Skeletal muscle tissue (tissue), 4 donors: ENCODE results near the gene TSPAN18. TPM values are rescaled to one million over a fixed set of nuclear protein-coding genes. Genes with fewer than 3 reads are reported as not detected.

Experiments
- H3K27ac ChIP-seq: one replicate; pipeline ENCODE4 v1.7.0; 2013; ENCODE audit warnings: mild to moderate bottlenecking, low read depth, low read length, inconsistent platforms
- H3K27me3 ChIP-seq, 3 donors: one replicate each; pipeline ENCODE4 v1.7.0; 2013; ENCODE audit warnings: low read length in 3 of 3; ENCODE audit not compliant: control insufficient read depth in 3 of 3, insufficient read depth in 3 of 3
- H3K36me3 ChIP-seq, 3 donors: one replicate each; pipeline ENCODE4 v1.7.0; 2013; ENCODE audit warnings: low read length in 3 of 3; ENCODE audit not compliant: control insufficient read depth in 3 of 3, insufficient read depth in 3 of 3
- H3K4me1 ChIP-seq, 3 donors: one replicate each; pipeline ENCODE4 v1.7.0; 2013; ENCODE audit warnings: low read length in 3 of 3, mild to moderate bottlenecking in 3 of 3; ENCODE audit not compliant: control insufficient read depth in 3 of 3, insufficient read depth in 3 of 3
- H3K4me3 ChIP-seq, 3 donors: one replicate each; pipeline ENCODE4 v1.7.0; 2013; ENCODE audit warnings: low read length in 3 of 3
- H3K9ac ChIP-seq, 3 donors: one replicate each; pipeline ENCODE4 v1.7.0; 2013; ENCODE audit warnings: low read length in 3 of 3, mild to moderate bottlenecking in 3 of 3, moderate library complexity in 2 of 3, low read depth in 1 of 3
- H3K9me3 ChIP-seq, 3 donors: one replicate each; pipeline ENCODE4 v1.7.0; 2013; ENCODE audit warnings: low read length in 3 of 3; ENCODE audit not compliant: control insufficient read depth in 3 of 3
- total RNA-seq: library from RNA; depleted of rRNA; stranded (reverse); fragments of >200 nt; gene quantifications from one replicate; pipeline ENCODE4 v1.2.3, GENCODE V29; 2014
- donor health status: Osteomylitis.

Gene TSPAN18
- total RNA-seq, 1 donor from 2014 or later, result 11.5 TPM

DNA sequence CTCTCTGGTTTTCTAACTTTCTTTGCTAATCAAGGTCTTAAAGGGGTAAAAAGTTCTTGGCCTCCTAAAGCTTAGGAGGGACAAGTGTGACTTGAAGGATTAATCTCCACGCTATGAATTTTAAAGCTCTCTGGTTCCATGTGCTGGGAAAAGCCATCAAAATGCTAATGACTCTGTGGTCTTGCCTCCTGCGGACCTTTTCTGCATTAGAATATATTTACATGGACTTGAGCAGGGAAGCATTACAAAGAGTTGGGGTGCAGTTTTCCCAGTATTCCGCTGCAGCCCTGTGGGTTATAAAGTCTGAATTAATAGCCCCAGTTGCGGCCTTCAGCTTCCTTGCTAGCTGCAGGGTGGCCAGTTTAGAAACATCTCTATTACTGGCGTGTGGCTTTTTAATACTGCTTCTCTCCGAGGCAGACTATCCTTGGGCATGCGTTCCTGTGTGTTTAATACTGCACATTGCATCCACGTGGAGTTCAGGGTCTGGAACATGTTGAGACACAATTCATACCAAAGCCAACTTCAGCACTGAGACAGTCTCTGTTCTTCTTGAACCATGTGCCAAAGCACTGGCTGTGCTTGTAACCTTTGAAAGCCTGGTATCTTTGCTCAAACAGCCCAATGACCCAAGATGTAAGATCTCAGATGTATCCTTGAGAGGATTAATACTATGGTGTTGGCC, 27.3 kb downstream of the TSPAN18 start:
- H3K4me1 ChIP-seq, result peaks cover 3 to 11% (median 6%) of the 10 kb centered on the region in 3 donors
- no peak overlapping the region for H3K4me3 ChIP-seq
- H3K9ac ChIP-seq, result no peak overlapping the region
- peaks cover 0 to 3% (median 0%) of the 10 kb centered on the region in 3 donors for H3K27me3 ChIP-seq
- no peaks in the 10 kb centered on the region for H3K36me3 ChIP-seq
- no peak overlapping the region for H3K27ac ChIP-seq
- H3K9me3 ChIP-seq, result peaks cover 0 to 2% (median 0%) of the 10 kb centered on the region in 3 donors

DNA sequence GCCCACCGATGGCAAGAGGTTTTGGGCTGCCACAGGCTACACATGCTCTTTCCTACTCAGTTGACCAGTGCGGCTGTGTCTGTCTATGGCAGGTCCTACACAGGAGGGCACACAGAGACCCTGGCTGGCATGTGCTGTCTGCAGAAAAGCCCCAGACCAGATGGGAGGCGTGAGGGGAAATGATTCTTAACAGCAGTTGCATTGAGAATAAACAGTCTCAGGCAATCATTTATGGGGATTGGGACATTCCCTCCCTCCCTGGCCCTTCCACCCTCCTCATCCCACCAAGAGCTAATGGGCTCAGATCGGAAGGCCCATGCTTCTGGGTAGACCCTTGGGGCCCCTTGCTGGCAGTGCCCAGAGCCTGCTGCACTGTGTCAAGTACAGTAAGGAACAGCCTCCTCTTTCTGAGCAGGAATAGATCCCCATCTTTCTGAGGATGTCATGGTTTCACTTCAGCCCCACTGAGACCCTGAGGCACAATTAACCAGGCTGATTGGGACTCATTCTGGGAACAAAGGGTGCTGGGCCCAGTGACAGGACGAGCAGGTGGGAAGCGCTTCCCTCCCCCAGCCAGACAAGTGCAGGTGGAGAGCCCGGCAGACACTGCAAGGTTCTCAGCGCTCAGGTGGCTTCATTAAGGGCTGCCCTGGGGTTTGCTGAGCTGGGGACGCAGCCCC, 28.3 kb downstream of the TSPAN18 start:
- Histone ChIP-seq H3K27ac (no peak overlapping the region), H3K4me3 (no peak overlapping the region), H3K27me3 (peaks cover 0 to 3% (median 0%) of the 10 kb centered on the region in 3 donors), H3K9ac (no peak overlapping the region), H3K9me3 (peaks cover 0 to 2% (median 0%) of the 10 kb centered on the region in 3 donors), H3K36me3 (no peaks in the 10 kb centered on the region), H3K4me1 (peaks cover 3 to 11% (median 6%) of the 10 kb centered on the region in 3 donors)

DNA sequence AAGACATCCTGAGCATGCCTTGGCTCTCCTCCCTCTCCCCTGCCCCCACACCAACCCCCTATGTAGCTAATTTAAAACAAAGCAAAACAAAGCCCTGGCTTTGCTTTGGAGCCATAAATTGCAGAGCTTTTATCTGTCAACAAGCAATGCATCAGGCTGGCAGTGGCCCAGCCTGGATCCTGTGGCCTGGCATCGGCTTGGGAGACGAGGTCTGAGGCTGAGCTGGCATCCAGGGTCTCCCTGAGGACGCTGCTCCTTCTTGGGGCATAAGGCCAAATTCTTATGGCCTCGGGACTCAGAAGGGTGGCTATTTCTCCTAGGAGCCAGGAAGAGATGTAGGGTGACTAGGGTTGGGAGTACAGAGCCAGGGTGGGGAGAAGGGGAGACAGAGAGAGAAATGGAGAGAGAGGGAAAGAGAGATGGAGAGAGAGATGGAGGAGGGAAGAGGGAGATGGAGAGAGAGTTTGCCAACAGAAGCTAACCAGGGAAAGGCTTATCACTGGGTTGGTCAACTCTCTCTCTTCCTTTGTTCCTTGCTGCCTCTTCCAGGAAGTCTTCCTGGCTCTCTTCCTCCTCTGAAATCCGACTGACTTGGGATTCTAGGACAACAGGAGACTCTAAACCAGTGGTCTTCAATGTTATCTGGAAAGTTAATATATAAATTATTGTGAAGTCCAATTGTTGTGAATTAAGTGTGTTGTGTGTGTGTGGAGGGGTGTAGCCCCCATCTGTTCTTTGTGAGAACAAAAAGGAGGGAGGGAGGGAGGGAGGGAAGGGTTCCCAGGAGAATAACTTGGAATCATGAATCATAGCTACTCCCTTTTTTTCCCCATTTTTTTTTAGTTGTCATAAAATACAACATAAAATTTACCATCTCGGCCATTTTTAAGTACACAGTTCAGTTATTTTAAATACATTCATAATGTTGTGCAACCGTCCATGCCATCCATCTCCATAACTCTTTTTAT, 29.1 kb downstream of the TSPAN18 start:
- Histone ChIP-seq H3K9ac (no peak overlapping the region), H3K27me3 (peaks cover 0 to 3% (median 0%) of the 10 kb centered on the region in 3 donors), H3K36me3 (no peaks in the 10 kb centered on the region), H3K4me3 (no peak overlapping the region), H3K27ac (no peak overlapping the region), H3K9me3 (peaks cover 0 to 2% (median 0%) of the 10 kb centered on the region in 3 donors), H3K4me1 (peaks cover 9 to 11% (median 11%) of the 10 kb centered on the region in 3 donors)

DNA sequence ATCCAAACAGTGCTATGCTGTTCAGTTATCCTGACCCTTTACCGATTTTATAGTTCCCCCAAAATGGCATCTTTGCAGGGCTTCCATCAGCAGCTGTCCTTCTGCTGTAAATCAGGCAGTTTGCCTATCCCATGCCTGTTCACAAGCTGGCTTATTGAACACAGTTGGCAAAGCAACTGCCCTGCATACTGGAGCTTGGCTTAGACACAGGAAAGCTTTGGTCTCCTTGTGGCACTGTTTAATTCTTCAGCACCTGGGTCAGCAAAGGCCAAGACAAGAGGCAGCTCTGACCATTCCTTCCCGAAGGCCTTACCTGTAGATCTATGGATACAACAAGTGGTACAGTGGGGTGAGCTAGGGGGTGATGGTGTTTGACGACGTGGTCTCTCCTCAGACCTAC, 32.2 kb downstream of the TSPAN18 start:
- Histone ChIP-seq H3K27ac (no peak overlapping the region), H3K9me3 (peaks cover 0 to 2% (median 0%) of the 10 kb centered on the region in 3 donors), H3K4me1 (peaks cover 19 to 23% (median 23%) of the 10 kb centered on the region in 3 donors), H3K36me3 (no peaks in the 10 kb centered on the region), H3K27me3 (peaks cover 0 to 3% (median 0%) of the 10 kb centered on the region in 3 donors), H3K9ac (no peak overlapping the region), H3K4me3 (no peak overlapping the region)

DNA sequence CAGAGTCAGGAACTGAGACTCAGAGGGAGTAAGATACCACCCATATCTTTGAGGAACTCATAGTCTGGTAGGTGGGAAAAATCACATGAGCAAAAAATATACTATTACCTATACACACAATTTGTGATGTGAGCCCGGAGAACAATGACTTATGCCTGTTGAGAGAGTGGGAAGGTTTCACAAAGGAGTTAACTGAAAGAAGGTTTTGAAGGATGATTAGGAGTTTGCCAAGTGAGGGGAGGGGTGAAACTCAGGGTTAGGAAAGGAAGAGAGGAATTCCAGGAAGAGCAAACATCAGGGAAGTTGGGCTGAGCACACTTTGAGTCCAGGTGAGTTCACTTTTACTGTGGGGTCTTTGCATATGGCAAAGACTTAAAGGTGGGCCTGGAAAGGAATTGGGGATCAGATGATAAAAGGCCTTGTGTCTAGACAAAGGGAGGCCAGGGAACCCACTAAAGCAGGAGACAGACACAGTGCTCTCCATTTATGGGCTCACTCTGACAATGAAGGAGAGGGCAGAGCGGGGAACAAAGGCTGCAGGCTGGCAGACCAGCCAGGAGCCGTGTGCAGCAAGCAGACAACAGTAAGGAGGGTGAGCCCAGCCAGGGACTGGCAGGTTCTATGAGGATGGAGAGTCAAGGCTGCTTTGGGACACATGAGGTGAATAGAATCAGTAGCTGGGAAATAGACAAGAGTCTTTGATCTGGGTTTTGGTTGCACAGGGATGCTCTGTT, 33.1 kb downstream of the TSPAN18 start:
- Histone ChIP-seq H3K9ac (no peak overlapping the region), H3K4me1 (peaks cover 17 to 23% (median 19%) of the 10 kb centered on the region in 3 donors), H3K36me3 (no peaks in the 10 kb centered on the region), H3K27ac (no peak overlapping the region), H3K4me3 (no peak overlapping the region), H3K9me3 (peaks cover 0 to 2% (median 0%) of the 10 kb centered on the region in 3 donors), H3K27me3 (no peaks in the 10 kb centered on the region)

DNA sequence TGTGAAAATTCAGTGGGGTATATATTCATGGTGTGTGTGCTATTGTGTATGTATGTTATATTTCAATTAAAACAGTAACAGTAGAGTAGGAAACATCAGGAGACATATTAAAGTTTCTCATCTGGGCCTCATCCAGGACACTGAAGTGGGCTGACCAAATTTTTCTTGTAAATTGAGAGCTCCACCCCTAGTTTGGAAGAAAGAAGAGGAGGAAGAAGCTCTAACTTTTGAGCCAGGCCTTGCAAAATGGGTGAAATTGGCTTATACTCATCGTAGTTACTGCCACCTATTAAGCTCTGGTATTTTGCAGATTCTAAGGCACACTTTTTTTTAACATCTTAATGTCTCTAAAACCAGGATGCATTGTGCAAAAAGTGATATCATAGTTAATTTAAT, 33.7 kb downstream of the TSPAN18 start:
- Histone ChIP-seq H3K9me3 (peaks cover 0 to 2% (median 0%) of the 10 kb centered on the region in 3 donors), H3K4me1 (peaks cover 12 to 23% (median 16%) of the 10 kb centered on the region in 3 donors), H3K4me3 (no peak overlapping the region), H3K27ac (no peak overlapping the region), H3K36me3 (no peaks in the 10 kb centered on the region), H3K9ac (no peak overlapping the region), H3K27me3 (no peaks in the 10 kb centered on the region)

DNA sequence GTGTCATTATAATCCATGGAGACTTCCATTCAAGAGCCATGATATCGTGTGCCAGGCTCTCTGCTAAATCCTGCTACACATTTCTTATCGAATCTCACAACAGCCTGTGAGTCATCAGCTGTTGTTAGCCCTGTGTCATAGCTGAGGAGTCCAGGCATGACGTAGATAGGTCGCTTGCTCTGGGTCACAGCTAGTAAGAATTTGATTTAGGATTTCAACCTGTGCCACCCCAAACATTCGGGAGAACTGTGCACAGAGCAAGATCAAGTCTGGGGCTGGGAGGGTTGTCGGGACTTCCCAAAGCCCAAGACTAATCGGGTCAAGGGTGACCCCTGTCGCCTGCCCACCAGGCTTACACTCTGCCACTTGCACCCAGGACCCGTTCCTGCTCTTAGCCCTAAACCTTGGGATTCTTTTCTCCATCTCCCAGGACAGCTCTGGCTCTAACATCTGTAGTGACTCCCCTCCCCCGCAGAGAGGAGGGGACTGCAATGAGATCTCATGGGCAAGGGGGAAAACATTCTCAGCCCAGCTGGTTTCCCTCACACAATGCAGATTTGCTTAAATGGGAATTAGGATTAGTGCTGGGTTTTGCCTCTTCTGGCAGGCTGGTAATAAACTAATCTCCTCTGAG, 34.3 kb downstream of the TSPAN18 start:
- peak overlapping the region in 2 of 3 donors; percentile 16 to 42 for H3K9ac ChIP-seq
- H3K4me1 ChIP-seq, result peaks cover 16 to 23% (median 18%) of the 10 kb centered on the region in 3 donors
- no peaks in the 10 kb centered on the region for H3K36me3 ChIP-seq
- H3K27me3 ChIP-seq, result no peaks in the 10 kb centered on the region
- peaks cover 0 to 2% (median 0%) of the 10 kb centered on the region in 3 donors for H3K9me3 ChIP-seq
- peak overlapping the region; percentile 54 for H3K27ac ChIP-seq
- H3K4me3 ChIP-seq, result no peak overlapping the region

DNA sequence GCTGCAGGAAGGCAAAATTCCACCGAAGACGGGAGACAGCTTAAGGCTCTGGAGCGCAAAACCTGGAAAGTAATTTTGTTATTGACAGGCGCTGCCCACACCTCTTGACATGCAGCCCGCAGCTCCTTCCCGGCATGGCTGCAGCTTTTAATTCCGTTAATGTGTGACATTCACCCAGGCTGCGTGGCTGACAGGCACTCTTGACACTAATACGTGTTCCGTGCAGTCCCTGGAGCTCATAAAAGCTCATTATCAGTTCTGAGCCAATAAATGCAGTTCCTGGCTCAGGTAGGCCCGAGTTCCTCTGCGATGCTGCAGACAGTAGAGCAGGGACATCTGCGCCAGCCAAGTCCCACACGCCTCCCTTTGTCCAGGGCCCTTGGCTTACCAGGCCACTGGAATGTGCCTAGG, 34.8 kb downstream of the TSPAN18 start:
- no peak overlapping the region for H3K4me3 ChIP-seq
- H3K27ac ChIP-seq, result no peak overlapping the region
- H3K36me3 ChIP-seq, result no peaks in the 10 kb centered on the region
- H3K9ac ChIP-seq, result no peak overlapping the region
- peaks cover 18 to 24% (median 23%) of the 10 kb centered on the region in 3 donors for H3K4me1 ChIP-seq
- H3K9me3 ChIP-seq, result peaks cover 0 to under 1% (median 0%) of the 10 kb centered on the region in 3 donors
- no peaks in the 10 kb centered on the region for H3K27me3 ChIP-seq
